ENCODE results near the gene DCAF15.

Gene DCAF15

GRCh38 chr19:13995878-13996765 lies 43.8 kb downstream of the DCAF15 start:
- no peak for DNase-seq

DNA sequence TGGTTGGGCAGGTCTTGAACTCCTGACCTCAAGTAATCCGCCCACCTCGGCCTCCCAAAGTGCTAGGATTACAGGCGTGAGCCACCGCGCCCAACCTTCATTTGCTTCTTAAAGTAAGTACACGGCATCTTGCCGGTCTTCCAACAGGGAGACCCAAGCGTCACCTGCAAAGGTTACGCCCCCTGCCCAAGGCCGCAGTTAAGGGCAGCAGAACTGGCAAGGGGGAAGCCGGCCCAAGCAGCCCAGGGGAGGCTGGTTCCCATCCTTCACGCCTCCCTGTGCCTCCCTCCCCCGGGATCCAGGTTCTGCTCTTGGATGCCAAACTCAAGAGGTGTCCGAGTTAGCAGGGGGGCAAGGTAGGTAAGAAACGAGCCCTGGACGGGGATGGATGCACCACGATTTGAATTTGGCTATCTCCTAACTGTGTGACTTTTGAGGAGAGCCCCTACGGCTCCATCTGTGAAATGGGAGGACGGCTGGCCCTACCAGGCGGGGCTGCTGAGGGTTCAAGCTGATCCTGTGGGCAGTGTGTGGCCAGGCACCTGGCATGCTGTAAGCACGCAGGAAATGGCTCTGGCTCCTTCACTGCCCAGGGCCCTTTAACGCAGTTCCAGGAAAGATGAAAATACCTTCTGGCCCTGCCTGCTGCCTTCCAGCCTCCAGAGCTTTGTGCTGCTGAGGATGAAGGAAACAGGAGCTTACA lies 44.8 kb downstream of the DCAF15 start:
- DNase-seq: no peak

GRCh38 chr19:13997631-13997962 lies 45.3 kb downstream of the DCAF15 start:
- DNase-seq: no peak

GRCh38 chr19:13998426-13998825 lies 46.1 kb downstream of the DCAF15 start:
- DNase-seq: no peak

GRCh38 chr19:13999085-13999484 lies 46.8 kb downstream of the DCAF15 start:
- DNase-seq: no peak

DNA sequence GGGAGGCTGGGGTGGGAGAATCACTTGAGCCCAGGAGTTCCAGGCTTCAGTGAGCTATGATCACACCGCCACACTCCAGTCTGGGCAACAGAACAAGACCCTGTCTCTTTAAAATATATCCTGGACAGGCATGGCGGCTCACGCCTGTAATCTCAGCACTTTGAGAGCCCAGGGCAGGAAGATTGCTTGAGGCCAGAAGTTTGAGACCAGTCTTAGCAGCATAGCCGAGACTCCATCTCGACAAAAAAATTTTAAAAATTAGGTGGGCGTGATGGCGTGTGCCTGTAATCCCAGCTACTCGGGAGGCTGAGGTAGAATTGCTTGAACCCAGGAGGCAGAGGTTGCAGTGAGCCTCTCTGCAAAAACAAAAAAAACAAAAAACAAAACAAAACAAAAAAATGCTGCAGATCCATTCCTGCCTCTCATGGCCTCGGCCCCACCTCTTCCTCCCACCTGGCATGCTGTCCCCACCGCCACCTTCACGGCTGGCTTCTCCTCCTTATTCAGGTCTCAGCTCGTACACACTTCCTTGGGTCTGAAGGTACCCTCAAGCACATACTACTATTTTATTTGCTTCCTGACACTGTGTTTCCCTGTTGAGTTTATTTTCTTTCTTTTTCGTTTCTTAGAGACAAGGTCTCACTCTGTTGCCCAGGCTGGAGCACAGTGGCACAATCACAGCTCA lies 48.5 kb downstream of the DCAF15 start:
- DNase-seq: no peak

GRCh38 chr19:14002571-14003250 lies 50.4 kb downstream of the DCAF15 start:
- no peak for DNase-seq

GRCh38 chr19:14003251-14004055 lies 51.1 kb downstream of the DCAF15 start:
- no peak for DNase-seq

GRCh38 chr19:14004619-14005348 lies 52.5 kb downstream of the DCAF15 start:
- no peak for DNase-seq

GRCh38 chr19:14005349-14006084 lies 53.2 kb downstream of the DCAF15 start:
- no peak for DNase-seq

DNA sequence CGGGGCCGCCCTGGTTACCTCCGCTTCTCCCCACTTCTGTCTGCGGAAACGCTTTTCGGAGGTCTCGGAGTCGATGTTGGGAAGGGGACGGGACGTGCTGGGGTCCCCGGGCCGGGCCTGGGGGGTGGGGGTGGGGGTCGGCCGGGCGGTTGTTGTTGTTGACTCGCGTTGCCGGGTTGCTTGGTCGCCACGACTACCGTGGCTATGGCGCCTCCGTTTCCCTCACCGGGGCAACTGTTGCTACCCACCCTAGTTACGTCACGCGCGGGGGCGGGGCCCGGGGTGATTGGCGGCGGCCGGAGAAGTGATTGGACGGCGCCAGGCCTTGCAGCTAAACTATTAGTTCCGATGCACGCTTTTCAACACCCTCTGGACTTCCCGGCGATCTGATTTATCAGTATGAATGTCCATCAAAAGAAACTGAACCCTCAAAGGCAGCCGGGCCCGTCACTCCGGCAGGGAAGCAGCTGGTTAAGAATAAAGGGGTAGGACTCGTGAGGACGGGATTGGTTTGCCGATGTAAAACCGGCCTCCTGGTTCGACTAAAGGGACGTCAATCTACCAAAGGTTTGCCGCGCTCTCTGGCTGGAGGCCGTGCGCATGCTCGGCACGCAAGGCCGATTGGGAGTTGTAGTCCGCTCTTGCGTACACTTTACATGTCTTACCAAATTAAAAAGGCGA lies 53.9 kb downstream of the DCAF15 start, which contains the start of gene RFX1:
TSS of gene RFX1 (minus strand) at position 236 of the 681 bp plus-strand sequence. CDS start 12,477 bp downstream, outside the sequence.
- DNase-seq: peak; percentile 99

GRCh38 chr19:14006766-14007562 lies 54.7 kb downstream of the DCAF15 start:
- no peak for DNase-seq

All from NCI-H2029 treated with DMSO at 0.1 percent for 48 hours (cell line).